SK-N-SH (cell line): Measurements from ENCODE around the gene MST1R.

Experiments used
- CTCF ChIP-seq: fragments of 200-600 bp; sonication (generic); IDR thresholded peaks from 2 replicates; pipeline ENCODE4 v1.6.1; 2017; ENCODE audit warnings: antibody characterized with exemption, mild to moderate bottlenecking, moderate library complexity
- EP300 ChIP-seq, 2 experiments: IDR thresholded peaks; 2 replicates each; pipeline versions ENCODE4 v1.4.0 to v1.6.1; 2012; ENCODE audit warnings: borderline replicate concordance in 1 of 2, low read depth in 1 of 2, low read length in 1 of 2
- FOXM1 ChIP-seq: IDR thresholded peaks from 2 replicates; pipeline ENCODE4 v1.4.0; 2012; ENCODE audit warnings: low read depth, mild to moderate bottlenecking
- GABPA ChIP-seq: IDR thresholded peaks from 2 replicates; pipeline ENCODE4 v1.4.0; 2012; ENCODE audit warnings: low read depth, mild to moderate bottlenecking
- JUND ChIP-seq: IDR thresholded peaks from 2 replicates; pipeline ENCODE4 v1.4.0; 2012
- MAX ChIP-seq: IDR thresholded peaks from 2 replicates; pipeline ENCODE4 v1.4.0; 2012; ENCODE audit warnings: low read depth
- MXI1 ChIP-seq: IDR thresholded peaks from 2 replicates; pipeline ENCODE4 v1.6.1; 2012; ENCODE audit warnings: mild to moderate bottlenecking, low read depth, low read length, improper control_type of control experiment
- POLR2AphosphoS5 ChIP-seq: IDR thresholded peaks from 2 replicates; pipeline ENCODE4 v1.6.1; 2012; ENCODE audit warnings: low read depth, low read length
- RCOR1 ChIP-seq: fragments of 150-350 bp; IDR thresholded peaks from 2 replicates; pipeline ENCODE4 v1.6.1; 2017; ENCODE audit warnings: antibody characterized with exemption, low read length
- REST ChIP-seq: IDR thresholded peaks from 2 replicates; pipeline ENCODE4 v1.6.1; 2012; ENCODE audit warnings: mild to moderate bottlenecking, low read depth, low read length, moderate library complexity
- TAF1 ChIP-seq: IDR thresholded peaks from 2 replicates; pipeline ENCODE4 v1.6.1; 2012; ENCODE audit warnings: low read depth, mild to moderate bottlenecking, low read length, moderate library complexity, borderline replicate concordance
- TEAD4 ChIP-seq: IDR thresholded peaks from 2 replicates; pipeline ENCODE4 v1.4.0; 2012; ENCODE audit warnings: mild to moderate bottlenecking, borderline replicate concordance; ENCODE audit not compliant: insufficient read depth

GRCh38 chr3:49900491-49901153 is 3.1 kb downstream of the MST1R start:
- no peak for TF ChIP-seq CTCF
- TF ChIP-seq TEAD4: no peak
- no peak for TF ChIP-seq MXI1
- TF ChIP-seq TAF1: no peak
- TF ChIP-seq GABPA: no peak
- no peak for TF ChIP-seq JUND
- no peak for TF ChIP-seq POLR2AphosphoS5
- TF ChIP-seq MAX: no peak
- no peak for TF ChIP-seq RCOR1
- no peak for TF ChIP-seq EP300 (IDR thresholded peaks at IDR 0.05; ENCODE audit: borderline replicate concordance in 1 of 2, low read depth in 1 of 2, low read length in 1 of 2)
- TF ChIP-seq REST: no peak
- TF ChIP-seq FOXM1: no peak
